Measurements from ENCODE around the gene SYMPK.

DNA sequence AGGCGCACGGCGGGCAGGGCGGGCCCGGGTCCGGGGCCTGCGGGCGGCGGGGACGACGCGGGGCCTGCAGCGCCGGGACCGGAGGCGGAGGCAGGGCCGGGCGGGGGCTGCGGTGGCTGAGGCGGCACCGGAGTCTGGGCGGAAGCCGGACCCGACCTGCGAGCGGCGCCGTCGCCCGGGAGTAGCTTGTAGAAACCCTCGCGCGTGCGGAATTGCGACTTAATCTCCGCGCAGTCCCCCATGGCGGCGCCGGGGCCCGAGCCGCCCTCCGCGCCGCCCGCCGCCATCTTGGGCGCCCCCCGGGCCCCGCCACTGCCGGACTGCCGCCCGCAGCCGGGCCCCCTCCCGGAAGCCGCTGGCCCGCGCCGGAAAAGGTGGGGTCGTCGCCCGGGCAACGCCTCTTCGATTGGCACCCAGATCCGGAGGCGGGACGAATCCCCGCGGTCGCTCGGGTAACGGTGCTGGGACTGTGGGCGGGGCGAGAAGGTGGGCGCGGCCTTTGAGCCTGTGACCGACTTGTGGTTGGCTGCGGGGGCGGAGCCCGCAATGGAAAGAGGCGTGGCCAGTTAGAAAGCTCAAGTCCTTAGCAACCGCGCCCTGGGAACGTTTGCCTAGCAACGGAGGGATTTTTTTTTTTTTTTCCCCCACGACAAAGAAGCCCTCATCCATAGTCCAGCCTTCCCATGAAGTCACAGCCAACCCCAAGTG lies 70.3 kb downstream of the SYMPK start, which contains the start of gene DMWD:
- TF ChIP-seq SUZ12 (IDR thresholded peaks at IDR 0.05; ENCODE audit: extremely low read depth, insufficient read depth, insufficient read length) (no peak), YY1 (IDR thresholded peaks at IDR 0.05; ENCODE audit: insufficient read depth, insufficient read length) (peak; percentile 42), ZNF274 (IDR thresholded peaks at IDR 0.05; ENCODE audit: low read depth, low read length) (no peak)

All from NT2/D1 (cell line).